ENCODE measurements around the gene SNAPC2. TPM values are rescaled to one million over a fixed set of nuclear protein-coding genes. Genes with fewer than 3 reads are reported as not detected.

SNAPC2 gene
- total RNA-seq, 1 donor: 11.3 TPM

DNA sequence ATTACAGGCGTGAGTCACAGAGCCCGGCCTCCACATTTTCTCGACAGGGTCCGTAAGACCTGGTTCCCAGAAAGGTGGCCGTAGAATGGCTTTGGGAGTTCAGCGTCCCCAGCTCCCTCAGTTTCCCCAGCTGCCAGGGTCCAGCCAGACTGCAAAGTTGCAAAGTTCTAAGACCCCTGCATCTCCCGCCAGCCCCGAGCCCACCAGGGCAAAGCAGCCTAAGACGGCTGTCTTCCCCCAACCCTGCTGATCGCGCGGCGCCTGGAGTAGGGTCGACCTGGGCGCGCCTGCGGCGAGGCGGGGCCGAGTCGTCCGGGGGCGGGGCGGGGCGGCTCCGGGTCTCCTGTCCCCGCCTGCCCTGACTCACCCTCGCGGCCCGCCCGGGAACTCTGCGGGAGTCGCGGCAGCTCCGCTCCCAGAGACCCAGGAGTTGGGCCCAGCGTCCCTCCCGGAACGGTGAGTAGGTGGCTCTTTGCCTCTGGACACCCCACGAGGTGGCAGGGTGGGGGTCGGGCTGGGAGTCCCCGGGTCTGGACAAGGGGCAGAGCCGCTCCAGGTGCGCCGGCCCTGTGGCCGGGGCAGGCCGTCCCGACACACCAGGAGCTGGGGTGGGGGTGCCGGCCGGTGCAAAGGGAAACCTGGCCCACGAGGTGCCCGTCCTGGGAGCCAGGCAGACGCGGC lies 31.9 kb upstream of the SNAPC2 start, which contains the start of gene LRRC8E:
Gene LRRC8E (plus strand): TSS at position 366 of the 681 bp plus-strand sequence. CDS start 7,094 bp downstream, outside the sequence.
- DNase-seq (ENCODE audit: low read depth in 2 of 3, low spot score in 2 of 3): peak in 2 of 3 donors; percentile 35 to 53

DNA sequence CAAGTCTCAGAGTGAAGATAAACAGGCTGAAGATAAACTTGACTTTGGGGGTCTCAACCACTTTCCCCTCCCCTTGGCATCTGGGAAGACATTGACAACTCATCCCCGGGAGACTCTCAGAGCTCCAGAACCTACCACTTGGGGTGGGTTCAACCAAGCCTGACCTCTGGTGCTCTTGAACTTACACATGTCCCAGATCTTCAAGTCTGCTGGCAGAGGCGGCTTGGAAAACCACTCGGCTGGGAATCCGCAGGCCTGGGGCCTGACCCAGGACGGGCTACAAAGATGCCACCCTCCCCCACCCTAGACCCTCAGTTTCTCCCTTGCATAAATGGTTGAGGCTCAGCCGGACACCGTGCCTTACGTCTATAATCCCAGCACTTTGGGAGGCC lies 31.3 kb upstream of the SNAPC2 start:
- no peak for DNase-seq (ENCODE audit: low read depth in 2 of 3, low spot score in 2 of 3)

DNA sequence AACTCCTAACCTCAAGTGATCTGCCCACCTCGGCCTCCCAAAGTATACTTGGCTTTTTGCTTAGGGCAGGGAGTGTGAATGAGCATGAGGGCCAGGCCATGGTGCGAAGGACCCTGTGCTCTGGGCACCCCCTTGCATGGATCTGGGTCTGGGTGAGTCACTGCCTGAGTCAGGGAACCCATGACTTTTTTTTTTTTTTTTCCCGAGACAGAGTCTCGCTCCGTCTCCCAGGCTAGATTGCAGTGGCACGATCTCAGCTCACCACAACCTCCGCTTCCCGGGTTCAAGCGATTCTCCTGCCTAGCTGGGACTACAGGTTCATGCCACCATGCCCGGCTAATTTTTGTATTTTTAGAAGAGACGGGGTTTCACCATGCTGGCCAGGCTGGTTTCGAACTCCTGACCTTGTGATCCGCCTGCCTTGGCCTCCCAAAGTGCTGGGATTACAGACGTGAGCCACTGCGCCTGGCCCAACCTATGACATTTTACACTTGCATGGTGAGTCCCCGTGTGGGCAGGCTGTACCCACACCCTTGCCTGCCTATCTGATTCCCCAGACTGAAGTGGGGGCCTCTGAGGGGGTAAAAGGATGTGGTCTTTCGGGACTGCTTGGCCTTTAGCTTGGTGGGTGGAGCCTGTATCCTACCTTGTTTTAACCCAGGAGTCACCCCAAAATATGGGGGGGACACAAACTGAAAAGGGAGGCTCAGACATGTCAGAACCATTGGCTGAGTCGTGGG lies 26.6 kb upstream of the SNAPC2 start:
- DNase-seq (ENCODE audit: low read depth in 2 of 3, low spot score in 2 of 3): peak in 1 of 3 donors; percentile 42

DNA sequence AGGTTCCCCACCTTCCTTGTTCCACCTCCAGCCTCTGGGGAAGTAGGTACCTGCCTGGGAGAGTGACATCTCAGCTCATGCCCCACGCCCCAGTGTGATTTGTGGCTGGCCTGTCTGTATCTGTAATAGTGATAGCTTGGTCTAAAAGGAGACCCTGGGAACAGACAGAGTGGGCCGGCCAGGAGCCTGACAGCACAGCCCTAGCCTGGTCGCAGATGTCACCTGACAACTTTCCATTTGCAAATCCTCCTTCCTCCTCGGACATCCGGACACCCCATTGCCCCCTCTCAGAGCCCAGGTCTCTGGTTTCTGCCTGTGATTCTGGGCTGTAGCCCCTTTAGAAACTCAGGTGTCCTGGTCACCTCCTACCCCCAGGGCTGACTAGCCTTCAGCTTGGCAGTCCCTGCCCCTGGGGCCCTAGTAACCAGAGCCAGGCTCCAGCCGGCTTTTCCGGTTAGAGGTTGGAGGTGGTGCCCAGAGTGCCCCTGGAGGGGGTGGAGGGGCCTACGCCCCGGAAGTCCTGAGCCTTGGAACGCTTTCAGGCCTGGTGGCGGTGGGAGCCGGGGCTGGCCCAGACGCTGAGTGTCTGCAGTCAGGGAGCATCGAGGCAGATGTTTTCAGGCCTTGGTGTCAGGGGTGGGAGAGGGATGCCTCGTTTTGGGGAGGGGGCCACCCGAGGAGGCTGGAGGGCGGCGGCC lies 25.4 kb upstream of the SNAPC2 start:
- no peak for DNase-seq (ENCODE audit: low read depth in 2 of 3, low spot score in 2 of 3)

DNA sequence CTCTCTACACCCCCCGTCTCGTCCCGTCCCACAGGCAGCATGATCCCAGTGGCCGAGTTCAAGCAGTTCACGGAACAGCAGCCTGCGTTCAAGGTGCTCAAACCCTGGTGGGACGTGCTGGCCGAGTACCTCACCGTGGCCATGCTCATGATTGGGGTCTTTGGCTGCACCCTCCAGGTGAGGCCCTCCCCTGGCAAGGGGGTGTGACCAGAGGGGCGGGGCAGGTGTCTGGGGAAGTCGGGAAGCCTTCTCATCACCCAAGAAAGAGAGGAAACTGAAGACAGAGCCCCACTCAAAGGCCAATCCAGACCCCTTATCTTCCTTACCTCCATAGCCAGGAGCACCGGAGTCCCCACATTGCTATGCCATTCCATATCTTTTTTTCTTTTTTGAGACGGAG lies 24.6 kb upstream of the SNAPC2 start:
- DNase-seq (ENCODE audit: low read depth in 2 of 3, low spot score in 2 of 3): no peak

DNA sequence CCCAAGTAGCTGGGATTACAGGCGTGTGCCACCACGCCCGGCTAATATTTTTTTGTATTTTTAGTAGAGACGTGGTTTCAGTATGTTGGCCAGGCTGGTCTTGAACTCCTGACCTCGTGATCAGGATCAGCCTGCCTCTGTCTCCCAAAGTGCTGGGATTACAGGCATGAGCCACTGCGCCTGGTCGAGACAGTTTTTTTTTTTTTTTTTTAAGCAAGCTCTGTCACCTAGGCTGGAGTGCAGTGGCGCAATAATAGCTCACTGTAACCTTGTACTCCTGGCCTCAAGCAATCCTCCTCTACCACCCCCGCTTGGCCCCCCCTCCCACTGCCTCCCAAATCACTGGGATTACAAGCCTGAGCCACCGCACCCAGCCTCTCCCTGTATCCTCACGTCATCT lies 22.8 kb upstream of the SNAPC2 start:
- DNase-seq (ENCODE audit: low read depth in 2 of 3, low spot score in 2 of 3): no peak

DNA sequence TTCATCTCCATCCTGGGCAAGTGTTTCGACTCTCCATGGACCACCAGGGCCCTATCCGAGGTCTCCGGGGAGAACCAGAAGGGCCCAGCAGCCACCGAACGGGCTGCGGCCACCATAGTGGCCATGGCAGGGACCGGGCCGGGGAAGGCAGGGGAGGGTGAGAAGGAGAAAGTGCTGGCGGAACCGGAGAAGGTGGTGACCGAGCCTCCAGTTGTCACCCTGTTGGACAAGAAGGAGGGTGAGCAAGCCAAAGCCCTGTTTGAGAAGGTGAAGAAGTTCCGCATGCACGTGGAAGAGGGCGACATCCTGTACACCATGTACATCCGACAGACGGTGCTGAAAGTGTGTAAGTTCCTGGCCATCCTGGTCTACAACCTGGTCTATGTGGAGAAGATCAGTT lies 21.2 kb upstream of the SNAPC2 start:
- no peak for DNase-seq (ENCODE audit: low read depth in 2 of 3, low spot score in 2 of 3)

DNA sequence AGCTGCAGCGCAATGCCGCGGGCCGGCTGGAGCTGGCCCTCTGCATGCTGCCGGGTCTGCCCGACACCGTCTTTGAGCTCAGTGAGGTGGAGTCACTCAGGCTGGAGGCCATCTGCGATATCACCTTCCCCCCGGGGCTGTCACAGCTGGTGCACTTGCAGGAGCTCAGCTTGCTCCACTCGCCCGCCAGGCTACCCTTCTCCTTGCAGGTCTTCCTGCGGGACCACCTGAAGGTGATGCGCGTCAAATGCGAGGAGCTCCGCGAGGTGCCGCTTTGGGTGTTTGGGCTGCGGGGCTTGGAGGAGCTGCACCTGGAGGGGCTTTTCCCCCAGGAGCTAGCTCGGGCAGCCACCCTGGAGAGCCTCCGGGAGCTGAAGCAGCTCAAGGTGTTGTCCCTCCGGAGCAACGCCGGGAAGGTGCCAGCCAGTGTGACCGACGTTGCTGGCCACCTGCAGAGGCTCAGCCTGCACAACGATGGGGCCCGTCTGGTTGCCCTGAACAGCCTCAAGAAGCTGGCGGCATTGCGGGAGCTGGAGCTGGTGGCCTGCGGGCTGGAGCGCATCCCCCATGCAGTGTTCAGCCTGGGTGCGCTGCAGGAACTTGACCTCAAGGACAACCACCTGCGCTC lies 20.3 kb upstream of the SNAPC2 start:
- DNase-seq (ENCODE audit: low read depth in 2 of 3, low spot score in 2 of 3): no peak

DNA sequence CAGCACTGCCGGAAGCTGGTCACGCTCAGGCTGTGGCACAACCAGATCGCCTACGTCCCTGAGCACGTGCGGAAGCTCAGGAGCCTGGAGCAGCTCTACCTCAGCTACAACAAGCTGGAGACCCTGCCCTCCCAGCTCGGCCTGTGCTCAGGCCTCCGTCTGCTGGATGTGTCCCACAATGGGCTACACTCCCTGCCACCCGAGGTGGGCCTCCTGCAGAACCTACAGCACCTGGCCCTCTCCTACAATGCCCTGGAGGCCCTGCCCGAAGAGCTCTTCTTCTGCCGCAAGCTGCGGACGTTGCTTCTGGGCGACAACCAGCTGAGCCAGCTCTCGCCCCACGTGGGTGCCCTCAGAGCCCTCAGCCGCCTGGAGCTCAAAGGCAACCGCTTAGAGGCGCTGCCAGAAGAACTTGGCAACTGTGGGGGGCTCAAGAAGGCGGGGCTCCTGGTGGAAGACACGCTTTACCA lies 19.7 kb upstream of the SNAPC2 start:
- DNase-seq (ENCODE audit: low read depth in 2 of 3, low spot score in 2 of 3): no peak

DNA sequence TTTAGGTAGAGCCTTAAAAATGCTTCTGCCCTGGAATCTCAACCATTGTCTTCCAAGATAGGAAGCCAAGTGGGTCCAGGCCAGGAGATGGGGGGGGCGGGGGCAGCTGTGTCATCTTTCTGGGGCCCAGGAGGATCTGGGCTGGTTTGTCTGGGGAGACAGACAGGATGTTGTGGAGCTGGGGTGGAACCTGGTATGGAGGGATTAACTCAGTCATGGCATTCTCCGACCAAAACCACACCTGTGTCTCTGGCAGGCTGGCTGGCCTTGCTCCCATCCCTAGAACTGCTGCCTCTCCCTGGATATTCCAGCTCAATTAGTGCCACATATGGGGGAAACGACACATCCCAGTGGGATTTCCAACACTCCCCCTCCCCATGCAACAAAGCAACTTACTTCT lies 19.2 kb upstream of the SNAPC2 start:
- DNase-seq (ENCODE audit: low read depth in 2 of 3, low spot score in 2 of 3): no peak

DNA sequence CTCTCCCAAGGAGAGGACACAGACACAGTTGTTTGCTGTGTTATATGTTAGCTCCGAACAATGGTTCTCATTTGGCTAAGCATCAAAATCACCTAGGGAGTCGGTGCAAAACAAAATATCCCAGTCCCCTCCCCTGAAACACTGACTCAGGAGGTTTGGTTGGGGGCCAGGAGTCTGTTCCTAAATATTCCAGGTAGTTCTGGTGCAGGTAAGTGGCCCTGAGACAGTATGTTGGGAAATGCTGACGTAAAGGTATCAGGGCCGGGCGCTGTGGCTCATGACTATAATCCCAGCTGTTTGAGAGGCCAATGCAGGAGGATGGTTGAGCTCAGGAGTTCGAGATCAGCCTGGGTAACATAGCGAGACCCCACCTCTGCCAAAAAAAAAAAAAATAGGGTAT lies 18.8 kb upstream of the SNAPC2 start:
- DNase-seq (ENCODE audit: low read depth in 2 of 3, low spot score in 2 of 3): no peak

DNA sequence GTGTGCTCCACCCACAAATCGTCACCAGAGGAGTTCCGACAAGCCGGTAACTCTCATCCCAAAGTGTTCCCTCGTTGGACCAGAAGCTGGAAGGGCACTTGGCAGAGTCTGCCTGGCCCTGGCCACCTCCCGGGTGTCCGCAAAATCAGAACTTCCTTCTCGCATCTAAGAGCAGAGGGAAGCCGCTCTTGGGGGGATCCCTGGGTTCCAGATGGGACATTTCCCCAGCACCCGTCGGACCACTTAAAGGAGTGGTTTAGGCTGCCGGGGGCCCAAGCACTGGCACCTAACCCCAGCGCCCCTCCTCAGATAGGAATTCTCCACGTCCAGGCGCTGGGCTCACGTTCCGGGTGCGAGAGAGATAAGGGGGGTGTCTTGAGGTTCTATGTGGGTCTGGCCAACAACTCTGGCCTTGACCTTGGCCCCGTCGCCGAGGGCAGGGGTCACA lies 17.3 kb upstream of the SNAPC2 start:
- no peak for DNase-seq (ENCODE audit: low read depth in 2 of 3, low spot score in 2 of 3)

DNA sequence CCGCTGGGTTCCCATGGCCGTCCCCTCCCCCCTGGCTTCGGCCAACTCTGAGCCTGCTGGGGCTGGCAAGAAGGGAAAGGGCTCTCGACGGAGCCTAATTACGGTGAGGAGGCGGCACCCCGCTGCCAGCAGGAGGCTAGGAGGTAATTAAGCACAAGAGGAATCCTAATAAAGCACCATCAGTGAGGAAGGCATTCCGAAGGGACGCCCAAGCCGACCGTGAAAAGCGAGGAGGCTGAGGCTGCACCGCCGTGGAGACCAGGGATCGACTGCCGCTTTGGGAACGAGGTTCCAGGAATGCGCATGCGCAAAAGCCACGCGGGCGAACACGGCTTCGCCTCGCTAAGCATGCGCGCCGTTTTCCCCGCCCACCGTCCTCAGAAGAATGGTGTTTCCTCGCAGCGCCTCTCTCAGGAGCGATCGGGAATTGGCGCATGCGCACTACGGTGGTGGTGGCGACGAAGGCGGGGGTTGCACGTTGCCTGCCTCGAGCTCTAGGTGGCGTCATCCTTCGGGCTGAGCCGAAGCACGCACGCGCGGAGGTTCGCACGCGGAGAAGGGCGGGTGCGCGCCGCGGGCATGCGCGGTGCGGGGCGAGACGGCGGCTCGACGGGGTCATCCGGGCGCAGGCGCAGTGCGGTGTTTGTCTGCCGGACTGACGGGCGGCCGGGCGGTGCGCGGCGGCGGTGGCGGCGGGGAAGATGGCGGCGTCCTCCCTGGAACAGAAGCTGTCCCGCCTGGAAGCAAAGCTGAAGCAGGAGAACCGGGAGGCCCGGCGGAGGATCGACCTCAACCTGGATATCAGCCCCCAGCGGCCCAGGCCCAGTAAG lies 16.7 kb upstream of the SNAPC2 start, which contains the start of gene MAP2K7:
Gene MAP2K7 (plus strand): TSS at position 634 of the 830 bp plus-strand sequence. CDS start 68 bp downstream, at position 702.
- DNase-seq (ENCODE audit: low read depth in 2 of 3, low spot score in 2 of 3): peak; percentile 99 to 100 (median 99)

DNA sequence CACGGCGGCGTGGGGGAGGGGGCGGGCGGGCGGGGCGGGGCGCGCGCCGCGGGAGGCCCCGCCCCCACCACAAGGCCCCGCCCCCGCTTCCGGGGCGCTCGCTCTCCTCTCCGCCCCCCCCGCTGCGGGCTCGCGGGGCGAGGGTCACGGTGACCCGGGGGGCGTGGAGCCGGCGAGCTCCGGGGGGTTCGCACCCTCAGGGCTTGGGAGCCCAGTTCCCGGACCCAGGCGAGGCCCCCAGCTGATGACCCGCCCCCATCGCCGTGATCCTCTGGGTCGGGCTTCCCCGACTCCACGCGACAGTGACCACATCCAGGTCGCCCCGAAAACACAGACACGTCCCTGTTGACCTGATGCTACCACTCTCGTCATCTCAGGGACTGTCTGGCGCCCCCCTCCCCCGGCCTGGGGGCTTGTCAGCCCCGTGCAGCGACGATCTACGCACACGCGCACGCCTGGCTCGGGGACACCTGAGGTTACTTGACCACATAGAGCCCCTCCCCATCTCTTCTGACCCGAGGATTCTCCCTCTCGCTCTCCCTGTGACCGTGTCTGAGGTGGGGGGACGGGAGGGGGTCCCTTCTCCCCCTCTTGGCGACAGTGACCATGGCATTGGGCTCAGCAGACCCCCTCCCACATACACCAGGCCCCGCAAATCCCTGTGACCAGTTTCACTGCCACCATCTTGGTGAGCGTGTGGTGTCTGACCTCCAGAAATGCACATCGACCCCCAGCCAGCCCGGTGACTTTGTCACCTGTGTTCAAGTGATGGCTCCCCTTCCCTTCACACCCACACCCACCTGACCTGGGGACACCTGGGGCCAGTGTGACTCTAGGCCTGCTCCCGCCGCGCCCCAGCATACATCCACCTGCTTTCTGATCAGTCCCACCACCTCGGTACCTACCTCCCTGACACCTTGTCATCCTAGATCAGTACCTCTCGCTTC lies 15.8 kb upstream of the SNAPC2 start:
- DNase-seq (ENCODE audit: low read depth in 2 of 3, low spot score in 2 of 3): peak; percentile 36 to 67 (median 41)

DNA sequence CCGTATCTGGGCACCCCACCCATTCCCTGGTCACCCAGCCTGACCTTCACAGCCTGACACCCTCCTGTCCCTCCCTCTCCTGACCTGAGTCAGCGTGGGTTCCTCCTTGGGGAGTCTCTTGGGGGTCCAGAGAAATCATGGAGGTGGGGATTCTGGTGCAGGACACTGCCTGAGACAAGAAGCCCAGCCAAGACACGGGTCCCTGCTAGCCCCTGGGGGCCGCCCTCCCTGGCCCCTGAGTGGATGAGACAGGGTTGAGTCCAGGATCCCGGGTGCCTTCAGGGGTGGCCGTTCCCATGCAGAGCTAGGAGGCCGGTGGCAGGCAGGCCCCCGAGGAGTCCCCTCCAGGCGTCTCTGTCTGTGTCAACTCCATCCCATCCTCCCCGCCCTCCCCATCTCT lies 14.9 kb upstream of the SNAPC2 start:
- DNase-seq (ENCODE audit: low read depth in 2 of 3, low spot score in 2 of 3): no peak

DNA sequence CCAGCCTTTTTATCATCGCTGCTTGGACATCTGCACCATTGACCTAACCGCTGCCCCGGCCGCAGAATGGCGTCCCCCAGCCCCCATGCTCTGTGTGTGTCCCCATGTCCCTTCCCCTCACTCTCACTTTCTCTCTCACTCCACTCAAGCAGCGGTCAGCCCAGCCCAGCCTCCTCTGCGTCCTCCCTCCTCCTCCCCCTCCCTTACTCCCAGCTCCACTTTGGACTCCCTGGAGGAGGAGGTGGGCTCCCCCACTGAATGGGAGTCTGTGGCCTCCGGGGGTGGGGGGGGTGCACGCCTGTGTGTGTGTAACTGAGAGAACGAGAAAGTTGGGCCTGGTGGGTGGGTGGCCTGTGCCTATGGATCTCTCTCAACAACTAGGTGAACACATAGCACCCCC lies 14.3 kb upstream of the SNAPC2 start:
- DNase-seq (ENCODE audit: low read depth in 2 of 3, low spot score in 2 of 3): no peak

DNA sequence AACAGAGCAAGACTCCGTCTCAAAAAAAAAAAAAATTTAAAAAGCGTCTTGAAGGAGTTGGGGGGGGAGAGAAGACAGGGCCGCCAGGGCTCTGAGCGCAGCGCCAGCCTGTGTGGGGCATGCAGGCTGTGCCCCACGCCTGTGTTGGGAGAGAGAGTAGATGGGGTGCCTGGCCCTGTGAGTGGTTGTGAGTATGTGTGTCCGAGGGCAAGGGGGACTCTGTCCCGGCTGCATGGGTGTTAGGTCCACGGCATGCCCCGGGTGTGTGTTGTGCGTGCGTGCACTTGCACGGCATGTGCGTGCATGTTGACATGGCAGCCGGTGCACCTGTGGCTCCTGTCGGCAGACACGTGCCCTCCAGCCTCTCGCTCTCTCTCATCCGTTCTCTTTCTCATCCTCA lies 13.0 kb upstream of the SNAPC2 start:
- no peak for DNase-seq (ENCODE audit: low read depth in 2 of 3, low spot score in 2 of 3)

DNA sequence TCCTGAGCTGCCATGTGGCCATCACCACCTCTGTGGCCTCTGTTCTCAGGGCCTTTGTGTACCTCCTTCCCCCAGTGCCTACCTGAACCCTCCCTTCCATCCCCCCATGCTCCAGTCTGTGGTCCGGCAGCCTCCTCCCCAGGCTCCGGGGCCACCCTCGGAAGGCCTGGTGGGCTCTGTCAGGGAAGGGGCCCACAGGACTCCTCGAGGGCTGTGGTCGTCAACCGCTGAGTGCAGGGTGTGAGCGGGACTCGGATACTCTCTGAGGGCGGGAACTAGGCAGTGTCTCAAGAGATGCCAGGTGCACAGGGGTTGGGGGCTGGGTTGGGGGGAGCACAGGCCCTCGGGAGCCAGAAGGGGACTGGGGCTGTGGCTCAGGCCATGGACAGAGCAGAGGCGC lies 12.6 kb upstream of the SNAPC2 start:
- no peak for DNase-seq (ENCODE audit: low read depth in 2 of 3, low spot score in 2 of 3)

All from hematopoietic multipotent progenitor cell (in vitro differentiated cells).